ENCODE results near the gene CRABP1.

- no peak for TF ChIP-seq SREBF2 (IDR thresholded peaks at IDR 0.05; ENCODE audit: low read length)
- no peak for TF ChIP-seq ZNF24 (IDR thresholded peaks at IDR 0.05)
These were observed 49.6 kb downstream of the CRABP1 start for GRCh38 chr15:78389738-78390137.

Measured in GM12878 (cell line).